Right atrium auricular region (tissue), 2 donors: ENCODE measurements around the gene DUOX1. TPM values are rescaled to one million over a fixed set of nuclear protein-coding genes. Genes with fewer than 3 reads are reported as not detected.

Experiments used
- DNase-seq: peaks from one replicate; pipeline ENCODE4 v3.0.0-alpha.2; 2019; ENCODE audit warnings: low spot score
- H3K27ac ChIP-seq, 2 donors: fragments of 200-600 bp; sonication (generic); 1 replicate in 1 of 2; 2 replicates in 1 of 2; pipeline ENCODE4 v1.5.1; 2016 to 2019
- H3K27me3 ChIP-seq, 2 donors: fragments of 200-600 bp; sonication (generic); one replicate each; pipeline versions ENCODE4 v1.5.1 to v1.6.0; 2017 to 2019
- H3K36me3 ChIP-seq: fragments of 200-600 bp; sonication (generic); one replicate; pipeline ENCODE4 v1.5.1; 2016
- H3K4me1 ChIP-seq, 2 donors: fragments of 200-600 bp; sonication (generic); one replicate each; pipeline versions ENCODE4 v1.5.1 to v1.6.0; 2017 to 2019
- H3K4me3 ChIP-seq, 2 donors: fragments of 200-600 bp; sonication (generic); 1 replicate in 1 of 2; 2 replicates in 1 of 2; pipeline ENCODE4 v1.5.1; 2017 to 2019; ENCODE audit warnings: mild to moderate bottlenecking in 1 of 2, moderate library complexity in 1 of 2
- H3K9me3 ChIP-seq, 2 donors: fragments of 200-600 bp; sonication (generic); one replicate each; pipeline ENCODE4 v1.5.1; 2019
- total RNA-seq, 2 donors: library from RNA; depleted of rRNA; stranded (reverse); fragments of >200 nt; gene quantifications; one replicate each; pipeline ENCODE4 v1.1.0, GENCODE V29; 2016
- TF ChIP-seq, protein P1 (sequence below), 2 donors: fragments of 200-600 bp; sonication (generic); IDR thresholded peaks; one replicate each; pipeline ENCODE4 v1.5.1; 2019; ENCODE audit warnings: antibody characterized with exemption in 2 of 2

DUOX1 gene
- total RNA-seq, 2 donors from 2014 or later, result 1.1 to 3.6 TPM

DNA sequence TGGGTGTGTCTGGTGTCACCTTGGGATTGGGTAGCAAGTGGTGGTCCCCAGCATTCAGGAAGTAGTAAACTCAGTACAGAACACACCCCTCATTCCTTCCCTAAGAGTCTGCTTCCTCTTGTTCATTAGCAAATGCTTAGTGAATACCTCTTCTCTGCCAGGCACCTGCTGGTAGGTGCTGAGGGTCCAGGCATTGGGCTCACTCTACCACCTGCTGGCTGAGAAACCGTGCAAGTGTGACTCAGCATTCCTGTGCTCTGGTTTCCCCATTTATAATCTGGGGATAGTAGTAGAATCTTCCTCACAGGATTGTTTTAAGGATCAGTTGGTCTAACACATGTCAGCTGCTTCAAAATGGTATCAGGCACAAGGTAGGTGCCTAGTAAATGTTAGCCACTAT is 53.2 kb downstream of the DUOX1 start:
- H3K36me3 ChIP-seq, result no peaks in the 10 kb centered on the region
- no peaks in the 10 kb centered on the region for H3K9me3 ChIP-seq
- TF ChIP-seq, protein P1, sequence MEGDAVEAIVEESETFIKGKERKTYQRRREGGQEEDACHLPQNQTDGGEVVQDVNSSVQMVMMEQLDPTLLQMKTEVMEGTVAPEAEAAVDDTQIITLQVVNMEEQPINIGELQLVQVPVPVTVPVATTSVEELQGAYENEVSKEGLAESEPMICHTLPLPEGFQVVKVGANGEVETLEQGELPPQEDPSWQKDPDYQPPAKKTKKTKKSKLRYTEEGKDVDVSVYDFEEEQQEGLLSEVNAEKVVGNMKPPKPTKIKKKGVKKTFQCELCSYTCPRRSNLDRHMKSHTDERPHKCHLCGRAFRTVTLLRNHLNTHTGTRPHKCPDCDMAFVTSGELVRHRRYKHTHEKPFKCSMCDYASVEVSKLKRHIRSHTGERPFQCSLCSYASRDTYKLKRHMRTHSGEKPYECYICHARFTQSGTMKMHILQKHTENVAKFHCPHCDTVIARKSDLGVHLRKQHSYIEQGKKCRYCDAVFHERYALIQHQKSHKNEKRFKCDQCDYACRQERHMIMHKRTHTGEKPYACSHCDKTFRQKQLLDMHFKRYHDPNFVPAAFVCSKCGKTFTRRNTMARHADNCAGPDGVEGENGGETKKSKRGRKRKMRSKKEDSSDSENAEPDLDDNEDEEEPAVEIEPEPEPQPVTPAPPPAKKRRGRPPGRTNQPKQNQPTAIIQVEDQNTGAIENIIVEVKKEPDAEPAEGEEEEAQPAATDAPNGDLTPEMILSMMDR (IDR thresholded peaks at IDR 0.05), result no peak
- H3K27ac ChIP-seq, result no peak overlapping the region
- DNase-seq, result no peak
- H3K27me3 ChIP-seq, result no peaks in the 10 kb centered on the region
- H3K4me3 ChIP-seq, result no peak overlapping the region
- H3K4me1 ChIP-seq, result peaks cover 0 to 18% of the 10 kb centered on the region in 2 donors

DNA sequence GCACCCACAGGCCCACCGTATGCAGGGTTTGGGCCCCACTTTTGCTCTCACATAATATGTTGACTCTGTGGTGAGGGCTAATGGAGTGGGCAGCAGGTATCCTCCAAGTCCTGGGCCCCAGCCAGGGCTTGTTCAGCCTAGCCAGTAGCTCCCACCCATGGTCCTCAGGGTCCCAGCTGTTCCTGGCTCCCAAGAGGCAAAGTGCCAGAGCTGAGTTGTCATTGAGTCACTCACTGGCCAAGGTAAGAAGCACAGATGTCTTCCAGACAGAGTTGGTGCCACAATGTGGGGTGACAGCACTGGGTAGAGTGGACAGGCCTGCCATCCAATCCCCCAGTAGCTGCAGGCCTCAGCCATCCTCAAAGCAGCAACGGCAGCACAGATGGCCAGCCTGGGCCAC is 53.7 kb downstream of the DUOX1 start:
- H3K27me3 ChIP-seq, result no peaks in the 10 kb centered on the region
- no peaks in the 10 kb centered on the region for H3K36me3 ChIP-seq
- DNase-seq, result no peak
- TF ChIP-seq, protein P1 (IDR thresholded peaks at IDR 0.05), result no peak
- H3K27ac ChIP-seq, result no peak overlapping the region
- no peaks in the 10 kb centered on the region for H3K9me3 ChIP-seq
- peaks cover 0 to 23% of the 10 kb centered on the region in 2 donors for H3K4me1 ChIP-seq
- no peak overlapping the region for H3K4me3 ChIP-seq

DNA sequence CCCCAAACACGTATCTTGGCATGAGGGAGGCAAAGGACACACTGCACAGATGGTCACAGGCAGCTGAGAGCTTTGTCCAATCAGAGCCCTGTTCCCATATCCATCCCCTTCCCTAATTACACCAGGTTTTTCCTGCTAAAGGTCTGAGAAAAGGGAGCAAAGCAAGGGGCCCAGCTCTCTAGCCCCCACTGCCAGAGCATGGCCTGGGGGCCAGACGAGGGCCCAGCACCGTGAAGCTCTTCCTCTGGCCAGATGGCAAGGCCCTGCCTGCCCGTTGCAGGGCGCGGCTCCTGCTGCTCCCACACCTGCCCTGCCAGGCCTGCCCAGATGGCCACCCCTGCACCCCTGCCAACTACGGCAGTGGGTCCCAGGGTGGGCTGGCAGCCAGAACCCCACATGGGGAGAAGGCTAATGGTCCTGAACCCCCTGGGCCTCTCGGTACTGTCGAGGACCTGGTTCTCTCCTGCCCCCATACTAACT is 54.8 kb downstream of the DUOX1 start:
- H3K36me3 ChIP-seq, result no peaks in the 10 kb centered on the region

DNA sequence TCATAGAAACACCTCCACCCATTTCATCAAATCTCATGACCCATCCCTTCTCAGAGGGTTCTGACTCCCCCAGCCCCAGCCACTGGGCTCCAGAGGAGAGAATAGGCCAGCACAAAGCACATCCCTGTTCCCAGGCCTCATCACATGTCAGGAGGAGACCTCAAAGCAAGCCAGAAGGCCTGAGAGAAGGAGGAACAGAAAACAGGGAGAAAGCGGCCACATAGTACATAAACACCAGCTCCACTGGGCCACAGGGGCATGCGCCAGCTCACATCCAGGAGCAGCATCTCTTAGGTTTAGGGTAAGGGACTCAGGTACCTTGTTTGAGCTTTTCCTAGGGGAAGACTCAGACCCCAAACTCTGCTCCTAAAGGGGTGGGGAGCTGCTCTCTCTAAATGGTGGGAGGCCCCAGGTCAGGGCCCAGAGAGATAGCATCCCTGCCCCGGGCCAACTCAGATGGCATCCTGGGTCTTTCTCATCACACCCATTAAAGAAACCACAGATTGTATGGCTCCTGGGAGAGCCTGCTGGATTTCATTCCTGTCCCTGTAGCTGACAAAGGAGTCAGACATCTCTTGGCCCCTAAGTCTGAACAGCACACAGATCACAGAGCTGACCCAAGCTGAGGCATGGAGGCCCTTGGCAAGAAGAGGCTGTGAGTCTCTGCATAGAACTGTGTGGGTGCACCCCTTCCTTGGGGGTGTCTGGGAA is 55.4 kb downstream of the DUOX1 start:
- Histone ChIP-seq H3K9me3 (no peaks in the 10 kb centered on the region), H3K27ac (no peak overlapping the region), H3K4me1 (peaks cover 0 to 26% of the 10 kb centered on the region in 2 donors), H3K4me3 (no peak overlapping the region), H3K27me3 (no peaks in the 10 kb centered on the region), H3K36me3 (no peaks in the 10 kb centered on the region)
- DNase-seq, result no peak
- TF ChIP-seq, protein P1 (IDR thresholded peaks at IDR 0.05), result no peak

More for the DNA sequence above, 54.8 kb downstream of the DUOX1 start:
- Histone ChIP-seq H3K4me3 (no peak overlapping the region), H3K9me3 (no peaks in the 10 kb centered on the region), H3K4me1 (peaks cover 0 to 26% of the 10 kb centered on the region in 2 donors), H3K27ac (no peak overlapping the region), H3K27me3 (no peaks in the 10 kb centered on the region)
- TF ChIP-seq, protein P1 (IDR thresholded peaks at IDR 0.05), result no peak
- no peak for DNase-seq

DNA sequence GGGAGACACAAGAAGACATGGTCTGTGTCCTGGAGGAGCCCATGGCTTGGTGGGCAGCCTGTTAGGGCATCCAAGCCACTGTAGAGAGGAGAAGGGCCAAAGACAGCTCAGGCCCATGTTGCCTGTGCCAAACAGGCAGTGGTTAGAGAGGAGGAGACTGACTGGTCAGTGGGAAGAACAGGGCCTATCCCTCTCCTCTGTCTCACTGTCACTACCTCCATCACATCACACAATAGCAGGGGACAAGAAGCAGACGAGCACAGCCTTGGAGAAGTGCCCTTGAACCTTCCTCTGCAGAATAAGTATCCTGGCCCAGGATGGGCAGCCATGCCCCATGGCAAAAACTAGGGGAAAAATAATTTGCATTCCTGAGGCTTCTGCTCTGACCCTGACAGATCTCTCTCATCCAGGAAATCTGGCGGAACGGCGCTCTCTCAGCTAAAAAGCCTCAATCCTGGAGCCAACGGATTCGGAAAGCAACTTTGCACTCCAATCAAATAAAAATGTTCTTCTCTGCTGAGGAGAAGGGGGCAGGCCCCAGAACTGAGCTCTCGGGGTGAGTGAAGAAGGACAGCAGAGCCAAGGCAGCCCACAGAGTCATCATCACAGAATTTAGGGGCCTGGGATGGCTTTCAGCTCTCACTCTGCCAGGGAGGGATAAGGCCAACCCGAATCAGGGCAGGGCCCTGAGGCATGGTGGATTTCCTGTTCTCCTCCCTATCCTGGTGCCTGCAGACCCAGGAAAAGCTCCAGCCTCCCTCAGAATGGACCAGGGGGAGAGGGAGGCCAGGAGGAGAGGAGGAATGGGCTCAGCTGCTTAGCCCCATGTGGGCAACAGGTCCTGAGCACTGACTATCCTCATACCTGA is 56.3 kb downstream of the DUOX1 start:
- peak overlapping the region; percentile 80 to 81 for H3K27ac ChIP-seq
- H3K4me3 ChIP-seq, result peak overlapping the region; percentile 77 to 81
- no peak for DNase-seq
- H3K36me3 ChIP-seq, result no peaks in the 10 kb centered on the region
- H3K9me3 ChIP-seq, result no peaks in the 10 kb centered on the region
- H3K27me3 ChIP-seq, result no peaks in the 10 kb centered on the region
- H3K4me1 ChIP-seq, result peaks cover 0 to 26% of the 10 kb centered on the region in 2 donors
- TF ChIP-seq, protein P1 (IDR thresholded peaks at IDR 0.05), result no peak
